PFSK-1 (cell line): ENCODE results near the gene CPSF3.

Experiments used
- POLR2AphosphoS5 ChIP-seq: IDR thresholded peaks from 2 replicates; pipeline ENCODE4 v1.6.1; 2012; ENCODE audit warnings: low read depth, mild to moderate bottlenecking, control low read depth, low read length, moderate library complexity
- REST ChIP-seq, 2 experiments: IDR thresholded peaks; 2 replicates each; pipeline versions ENCODE4 v1.6.1 to v1.8.0; 2011 to 2012; ENCODE audit warnings: low read depth in 2 of 2, low read length in 2 of 2, control low read depth in 1 of 2, inconsistent platforms in 1 of 2, mild to moderate bottlenecking in 1 of 2, moderate library complexity in 1 of 2; ENCODE audit not compliant: insufficient read depth in 1 of 2
- SIN3A ChIP-seq: IDR thresholded peaks from 2 replicates; pipeline ENCODE4 v1.6.1; 2012; ENCODE audit warnings: mild to moderate bottlenecking, low read length, moderate library complexity, borderline replicate concordance; ENCODE audit not compliant: insufficient read depth
- TAF1 ChIP-seq: IDR thresholded peaks from 2 replicates; pipeline ENCODE4 v1.6.1; 2012; ENCODE audit warnings: low read length, control low read depth, borderline replicate concordance; ENCODE audit not compliant: insufficient read depth

- no peak for TF ChIP-seq POLR2AphosphoS5
- TF ChIP-seq REST (IDR thresholded peaks at IDR 0.05; ENCODE audit: insufficient read depth in 1 of 2, low read depth in 2 of 2, low read length in 2 of 2), result no peak
- no peak for TF ChIP-seq TAF1
- TF ChIP-seq SIN3A, result no peak
These were observed 37.1 kb downstream of the CPSF3 start for GRCh38 chr2:9460441-9461017.
